C4-2B (cell line): ENCODE data around the gene THADA.

ENCODE experiments used
- ZFX ChIP-seq: fragments of 450-650 bp; IDR thresholded peaks from 2 replicates; pipeline ENCODE4 v1.6.1; 2017
- TF ChIP-seq, protein P1 (sequence below): fragments of 450-650 bp; conservative IDR thresholded peaks from 2 replicates; pipeline ENCODE4 v1.5.1; 2017; ENCODE audit warnings: mild to moderate bottlenecking

DNA sequence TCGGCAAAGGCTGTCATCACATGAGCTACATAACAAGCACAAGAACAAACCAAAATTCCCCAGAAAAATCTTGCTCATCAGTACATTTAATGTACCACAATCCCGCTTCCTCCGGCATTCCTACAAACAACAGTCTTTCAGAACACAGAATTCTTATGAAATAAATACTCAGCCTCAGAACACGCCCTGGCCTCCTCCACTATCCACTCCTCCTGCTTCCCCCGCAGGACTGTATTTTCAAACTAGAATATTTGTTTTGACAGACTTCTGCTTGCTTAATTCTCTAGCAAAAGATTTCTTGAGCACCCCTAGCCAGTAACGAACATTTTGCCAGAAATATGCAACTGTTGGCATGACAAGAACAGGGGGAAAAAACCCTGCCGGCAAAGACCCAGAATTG, 131.2 kb downstream of the THADA start:
- TF ChIP-seq, protein P1, sequence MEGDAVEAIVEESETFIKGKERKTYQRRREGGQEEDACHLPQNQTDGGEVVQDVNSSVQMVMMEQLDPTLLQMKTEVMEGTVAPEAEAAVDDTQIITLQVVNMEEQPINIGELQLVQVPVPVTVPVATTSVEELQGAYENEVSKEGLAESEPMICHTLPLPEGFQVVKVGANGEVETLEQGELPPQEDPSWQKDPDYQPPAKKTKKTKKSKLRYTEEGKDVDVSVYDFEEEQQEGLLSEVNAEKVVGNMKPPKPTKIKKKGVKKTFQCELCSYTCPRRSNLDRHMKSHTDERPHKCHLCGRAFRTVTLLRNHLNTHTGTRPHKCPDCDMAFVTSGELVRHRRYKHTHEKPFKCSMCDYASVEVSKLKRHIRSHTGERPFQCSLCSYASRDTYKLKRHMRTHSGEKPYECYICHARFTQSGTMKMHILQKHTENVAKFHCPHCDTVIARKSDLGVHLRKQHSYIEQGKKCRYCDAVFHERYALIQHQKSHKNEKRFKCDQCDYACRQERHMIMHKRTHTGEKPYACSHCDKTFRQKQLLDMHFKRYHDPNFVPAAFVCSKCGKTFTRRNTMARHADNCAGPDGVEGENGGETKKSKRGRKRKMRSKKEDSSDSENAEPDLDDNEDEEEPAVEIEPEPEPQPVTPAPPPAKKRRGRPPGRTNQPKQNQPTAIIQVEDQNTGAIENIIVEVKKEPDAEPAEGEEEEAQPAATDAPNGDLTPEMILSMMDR: no peak
- TF ChIP-seq ZFX: no peak
